ENCODE data around the gene THSD4. TPM values are rescaled to one million over a fixed set of nuclear protein-coding genes. Genes with fewer than 3 reads are reported as not detected.

The THSD4 gene
- total and polyA plus RNA-seq, 3 experiments from 2014 or later, result not detected

- Mint-ChIP-seq H3K4me1 (no peaks in the 10 kb centered on the region), H3K9me3 (peaks cover 0 to 3% (median 0%) of the 10 kb centered on the region in 5 donors), H3K4me3 (no peak overlapping the region), H3K27ac (no peak overlapping the region), H3K27me3 (peaks cover 13 to 25% of the 10 kb centered on the region in 2 donors), H3K36me3 (no peaks in the 10 kb centered on the region)
- no peak overlapping the region for H3K4me3 ChIP-seq (ENCODE audit: low read length)
- H3K27ac ChIP-seq (ENCODE audit: low read depth, low read length), result no peak overlapping the region
- DNase-seq, result no peak
- CTCF ChIA-PET, result no interaction called here
- no peaks in the 10 kb centered on the region for H3K36me3 ChIP-seq (ENCODE audit: insufficient read depth, low read length)
- H3K27me3 ChIP-seq (ENCODE audit: insufficient read depth, low read length, poor library complexity, severe bottlenecking), result no peaks in the 10 kb centered on the region
- POLR2A ChIA-PET, result no interaction called here
- H3K4me1 ChIP-seq (ENCODE audit: insufficient read depth, low read length), result no peaks in the 10 kb centered on the region
- H3K9me3 ChIP-seq (ENCODE audit: low read length), result no peaks in the 10 kb centered on the region
Observed at GRCh38 chr15:71128939-71129562, 13.8 kb downstream of the THSD4 start.

- H3K4me1 ChIP-seq (ENCODE audit: insufficient read depth, low read length), result no peaks in the 10 kb centered on the region
- POLR2A ChIA-PET, result no interaction called here
- H3K4me3 ChIP-seq (ENCODE audit: low read length), result no peak overlapping the region
- no peaks in the 10 kb centered on the region for H3K27me3 ChIP-seq (ENCODE audit: insufficient read depth, low read length, poor library complexity, severe bottlenecking)
- no peak overlapping the region for H3K27ac Mint-ChIP-seq
- H3K4me1 Mint-ChIP-seq, result no peaks in the 10 kb centered on the region
- H3K36me3 Mint-ChIP-seq, result no peaks in the 10 kb centered on the region
- CTCF ChIA-PET, result no interaction called here
- H3K27me3 Mint-ChIP-seq, result peaks cover 13 to 28% of the 10 kb centered on the region in 2 donors
- H3K9me3 ChIP-seq (ENCODE audit: low read length), result no peaks in the 10 kb centered on the region
- no peaks in the 10 kb centered on the region for H3K36me3 ChIP-seq (ENCODE audit: insufficient read depth, low read length)
- DNase-seq, result no peak
- H3K4me3 Mint-ChIP-seq, result no peak overlapping the region
- H3K9me3 Mint-ChIP-seq, result peaks cover 0 to 3% (median 0%) of the 10 kb centered on the region in 5 donors
- H3K27ac ChIP-seq (ENCODE audit: low read depth, low read length), result no peak overlapping the region
Observed at GRCh38 chr15:71129669-71130068, 14.4 kb downstream of the THSD4 start.

- Histone ChIP-seq H3K9me3 (ENCODE audit: low read length) (no peaks in the 10 kb centered on the region), H3K27ac (ENCODE audit: low read depth, low read length) (no peak overlapping the region), H3K27me3 (ENCODE audit: insufficient read depth, low read length, poor library complexity, severe bottlenecking) (no peaks in the 10 kb centered on the region), H3K4me1 (ENCODE audit: insufficient read depth, low read length) (no peaks in the 10 kb centered on the region), H3K36me3 (ENCODE audit: insufficient read depth, low read length) (no peaks in the 10 kb centered on the region), H3K4me3 (ENCODE audit: low read length) (no peak overlapping the region)
- no peaks in the 10 kb centered on the region for H3K4me1 Mint-ChIP-seq
- ChIA-PET CTCF (no interaction called here), POLR2A (no interaction called here)
- no peaks in the 10 kb centered on the region for H3K36me3 Mint-ChIP-seq
- H3K4me3 Mint-ChIP-seq, result no peak overlapping the region
- DNase-seq, result no peak
- peaks cover 11 to 23% of the 10 kb centered on the region in 2 donors for H3K27me3 Mint-ChIP-seq
- peaks cover 0 to 3% (median 2%) of the 10 kb centered on the region in 5 donors for H3K9me3 Mint-ChIP-seq
- H3K27ac Mint-ChIP-seq, result no peak overlapping the region
Observed at GRCh38 chr15:71131601-71132362, 16.5 kb downstream of the THSD4 start.

- H3K36me3 Mint-ChIP-seq, result no peaks in the 10 kb centered on the region
- no peak overlapping the region for H3K27ac Mint-ChIP-seq
- Histone ChIP-seq H3K9me3 (ENCODE audit: low read length) (no peaks in the 10 kb centered on the region), H3K27ac (ENCODE audit: low read depth, low read length) (no peak overlapping the region), H3K4me1 (ENCODE audit: insufficient read depth, low read length) (no peaks in the 10 kb centered on the region), H3K27me3 (ENCODE audit: insufficient read depth, low read length, poor library complexity, severe bottlenecking) (no peaks in the 10 kb centered on the region), H3K4me3 (ENCODE audit: low read length) (no peak overlapping the region), H3K36me3 (ENCODE audit: insufficient read depth, low read length) (no peaks in the 10 kb centered on the region)
- DNase-seq, result no peak
- H3K9me3 Mint-ChIP-seq, result peaks cover 0 to 3% (median 2%) of the 10 kb centered on the region in 5 donors
- H3K27me3 Mint-ChIP-seq, result peaks cover 9 to 26% of the 10 kb centered on the region in 2 donors
- no peaks in the 10 kb centered on the region for H3K4me1 Mint-ChIP-seq
- ChIA-PET POLR2A (no interaction called here), CTCF (no interaction called here)
- H3K4me3 Mint-ChIP-seq, result no peak overlapping the region
Observed at GRCh38 chr15:71133747-71134472, 18.6 kb downstream of the THSD4 start.

- no peaks in the 10 kb centered on the region for H3K27me3 ChIP-seq (ENCODE audit: insufficient read depth, low read length, poor library complexity, severe bottlenecking)
- ChIA-PET CTCF (no interaction called here), POLR2A (no interaction called here)
- no peaks in the 10 kb centered on the region for H3K9me3 ChIP-seq (ENCODE audit: low read length)
- Mint-ChIP-seq H3K27ac (no peak overlapping the region), H3K27me3 (peaks cover 11 to 30% of the 10 kb centered on the region in 2 donors), H3K9me3 (peaks cover 0 to 3% (median 2%) of the 10 kb centered on the region in 5 donors), H3K36me3 (no peaks in the 10 kb centered on the region), H3K4me1 (no peaks in the 10 kb centered on the region), H3K4me3 (no peak overlapping the region)
- no peak overlapping the region for H3K4me3 ChIP-seq (ENCODE audit: low read length)
- no peaks in the 10 kb centered on the region for H3K4me1 ChIP-seq (ENCODE audit: insufficient read depth, low read length)
- DNase-seq, result no peak
- no peak overlapping the region for H3K27ac ChIP-seq (ENCODE audit: low read depth, low read length)
- H3K36me3 ChIP-seq (ENCODE audit: insufficient read depth, low read length), result no peaks in the 10 kb centered on the region
Observed at GRCh38 chr15:71136159-71136783, 21.0 kb downstream of the THSD4 start.

- no peak overlapping the region for H3K4me3 ChIP-seq (ENCODE audit: low read length)
- H3K27me3 ChIP-seq (ENCODE audit: insufficient read depth, low read length, poor library complexity, severe bottlenecking), result no peaks in the 10 kb centered on the region
- H3K9me3 ChIP-seq (ENCODE audit: low read length), result no peaks in the 10 kb centered on the region
- no peaks in the 10 kb centered on the region for H3K36me3 ChIP-seq (ENCODE audit: insufficient read depth, low read length)
- peak overlapping the region in 1 of 8 donors; percentile 76 for H3K27ac Mint-ChIP-seq
- H3K27me3 Mint-ChIP-seq, result peaks cover 10 to 30% of the 10 kb centered on the region in 2 donors
- H3K4me3 Mint-ChIP-seq, result no peak overlapping the region
- CTCF ChIA-PET, result no interaction called here
- no peak overlapping the region for H3K27ac ChIP-seq (ENCODE audit: low read depth, low read length)
- H3K4me1 Mint-ChIP-seq, result no peaks in the 10 kb centered on the region
- H3K4me1 ChIP-seq (ENCODE audit: insufficient read depth, low read length), result no peaks in the 10 kb centered on the region
- no peaks in the 10 kb centered on the region for H3K36me3 Mint-ChIP-seq
- peaks cover 0 to 3% (median 2%) of the 10 kb centered on the region in 5 donors for H3K9me3 Mint-ChIP-seq
- DNase-seq, result no peak
- POLR2A ChIA-PET, result no interaction called here
Observed at GRCh38 chr15:71136793-71137518, 21.7 kb downstream of the THSD4 start.

- POLR2A ChIA-PET, result no interaction called here
- no peaks in the 10 kb centered on the region for H3K4me1 Mint-ChIP-seq
- no peak overlapping the region for H3K4me3 Mint-ChIP-seq
- H3K27me3 ChIP-seq (ENCODE audit: insufficient read depth, low read length, poor library complexity, severe bottlenecking), result no peaks in the 10 kb centered on the region
- no peak overlapping the region for H3K27ac ChIP-seq (ENCODE audit: low read depth, low read length)
- peaks cover 0 to 2% (median 2%) of the 10 kb centered on the region in 5 donors for H3K9me3 Mint-ChIP-seq
- CTCF ChIA-PET, result no interaction called here
- H3K36me3 Mint-ChIP-seq, result no peaks in the 10 kb centered on the region
- H3K27me3 Mint-ChIP-seq, result peaks cover 5 to 24% of the 10 kb centered on the region in 2 donors
- no peak for DNase-seq
- no peak overlapping the region for H3K27ac Mint-ChIP-seq
- H3K9me3 ChIP-seq (ENCODE audit: low read length), result no peaks in the 10 kb centered on the region
- no peaks in the 10 kb centered on the region for H3K4me1 ChIP-seq (ENCODE audit: insufficient read depth, low read length)
- no peak overlapping the region for H3K4me3 ChIP-seq (ENCODE audit: low read length)
- no peaks in the 10 kb centered on the region for H3K36me3 ChIP-seq (ENCODE audit: insufficient read depth, low read length)
Observed at GRCh38 chr15:71138473-71138872, 23.2 kb downstream of the THSD4 start.

All from CD8-positive, alpha-beta memory T cell (primary cell).